A673 (cell line): Measurements from ENCODE around the gene SUPT7L. TPM values are rescaled to one million over a fixed set of nuclear protein-coding genes. Genes with fewer than 3 reads are reported as not detected.
"Not testable (repeated sequence)": the region's sequence is repeated elsewhere in the genome, so short reads cannot be mapped to it uniquely, and the experiment has no call there.

Experiments
- BruUV-seq: library from RNA; stranded (reverse); fragments of 400-500 nt; replicated peaks from 2 replicates; lab custom pipeline; 2021; lab: Mats Ljungman, UMichigan
- CTCF ChIA-PET: fragments of 300-600 bp; sonication (Branson Sonifier 250); formaldehyde crosslinking; loops from one replicate; lab custom pipeline; 2022; ENCODE audit warnings: antibody characterized with exemption; lab: Charles Lee
- POLR2A ChIA-PET: fragments of 300-600 bp; sonication (Branson Sonifier 250); formaldehyde crosslinking; loops from one replicate; lab custom pipeline; 2022; ENCODE audit warnings: antibody characterized with exemption; ENCODE audit not compliant: low non-redundant PET; lab: Charles Lee
- DNase-seq: peaks from one replicate; pipeline ENCODE4 v3.0.0-alpha.2; 2015; ENCODE audit warnings: low spot score
- H3K27ac ChIP-seq: fragments of 200-600 bp; sonication (generic); 2 replicates; pipeline ENCODE4 v1.5.1; 2016; ENCODE audit warnings: mixed run types, low read depth, mild to moderate bottlenecking, mixed read lengths, antibody characterized with exemption, low read length; ENCODE audit not compliant: poor library complexity, severe bottlenecking
- H3K27me3 ChIP-seq: fragments of 200-600 bp; sonication (generic); replicated peaks from 2 replicates; pipeline ENCODE4 v1.6.1; 2017; ENCODE audit warnings: mixed run types, low read depth, mild to moderate bottlenecking, mixed read lengths, antibody characterized with exemption, low read length; ENCODE audit not compliant: insufficient read depth, poor library complexity
- H3K36me3 ChIP-seq: fragments of 200-600 bp; sonication (generic); 2 replicates; pipeline ENCODE4 v1.6.1; 2016; ENCODE audit warnings: mixed run types, mild to moderate bottlenecking, mixed read lengths, antibody characterized with exemption, low read length; ENCODE audit not compliant: insufficient read depth, poor library complexity, severe bottlenecking
- H3K4me1 ChIP-seq: fragments of 200-600 bp; sonication (generic); 2 replicates; pipeline ENCODE4 v1.6.1; 2017; ENCODE audit warnings: mixed run types, mild to moderate bottlenecking, mixed read lengths, antibody characterized with exemption, low read length; ENCODE audit not compliant: insufficient read depth, poor library complexity, severe bottlenecking
- H3K4me3 ChIP-seq: fragments of 200-600 bp; sonication (generic); 2 replicates; pipeline ENCODE4 v1.5.1; 2016; ENCODE audit warnings: low read depth, mixed run types, mild to moderate bottlenecking, mixed read lengths, low read length; ENCODE audit not compliant: poor library complexity, severe bottlenecking
- H3K9me3 ChIP-seq: fragments of 200-600 bp; sonication (generic); 2 replicates; pipeline ENCODE4 v1.6.1; 2016; ENCODE audit warnings: mixed run types, low read depth, mild to moderate bottlenecking, mixed read lengths, antibody characterized with exemption, low read length; ENCODE audit not compliant: poor library complexity, severe bottlenecking
- EZH2 ChIP-seq: fragments of 200-600 bp; sonication (generic); IDR thresholded peaks from 2 replicates; pipeline ENCODE4 v1.6.1; 2017; ENCODE audit warnings: borderline replicate concordance, low read depth, mild to moderate bottlenecking, mixed read lengths, antibody characterized with exemption, low read length; ENCODE audit not compliant: poor library complexity, severe bottlenecking
- intact Hi-C: fragments of 100-400 bp; cut with micrococcal nuclease; formaldehyde crosslinking; loops from one replicate; pipeline ENCODE4 v1.10.0; 2022; ENCODE audit not compliant: unreplicated experiment
- total RNA-seq: library from RNA; stranded (reverse); gene quantifications from 2 replicates; pipeline ENCODE4 v1.2.3, GENCODE V29; 2021
- TF ChIP-seq, protein P1 (sequence below): fragments of 300-800, 200-600 bp; sonication (generic); conservative IDR thresholded peaks from 2 replicates; pipeline ENCODE4 v1.5.1; 2017; ENCODE audit warnings: low read depth, mild to moderate bottlenecking, antibody characterized with exemption, low read length, moderate library complexity, mixed read lengths

Gene SUPT7L
- total RNA-seq, 1 experiment from 2014 or later, result 33.1 TPM

DNA sequence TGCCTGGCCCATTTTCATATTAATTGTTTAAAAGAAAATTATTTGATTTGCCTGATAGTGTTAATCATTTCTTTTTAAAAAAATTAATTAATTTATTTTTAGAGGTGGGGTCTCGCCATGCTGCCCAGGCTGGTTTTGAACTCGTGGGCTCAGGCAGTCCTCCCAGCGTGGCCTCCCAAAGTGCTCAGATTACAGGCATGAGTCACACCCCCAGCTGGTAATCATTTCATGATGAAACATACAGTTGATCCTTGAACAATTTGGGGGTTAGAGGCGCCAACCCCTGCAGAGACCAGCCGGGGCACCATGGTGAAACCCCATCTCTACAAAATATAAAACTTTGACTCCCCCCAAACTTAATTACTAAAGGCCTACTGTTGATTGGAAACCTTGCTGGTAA lies 26.6 kb downstream of the SUPT7L start:
- Histone ChIP-seq H3K36me3 (peaks cover 70% of the 10 kb centered on the region), H3K4me1 (no peaks in the 10 kb centered on the region), H3K4me3 (no peak overlapping the region), H3K27me3 (no peaks in the 10 kb centered on the region), H3K27ac (no peak overlapping the region), H3K9me3 (no peaks in the 10 kb centered on the region)
- no TSS peak for BruUV-seq
- TF ChIP-seq, protein P1, sequence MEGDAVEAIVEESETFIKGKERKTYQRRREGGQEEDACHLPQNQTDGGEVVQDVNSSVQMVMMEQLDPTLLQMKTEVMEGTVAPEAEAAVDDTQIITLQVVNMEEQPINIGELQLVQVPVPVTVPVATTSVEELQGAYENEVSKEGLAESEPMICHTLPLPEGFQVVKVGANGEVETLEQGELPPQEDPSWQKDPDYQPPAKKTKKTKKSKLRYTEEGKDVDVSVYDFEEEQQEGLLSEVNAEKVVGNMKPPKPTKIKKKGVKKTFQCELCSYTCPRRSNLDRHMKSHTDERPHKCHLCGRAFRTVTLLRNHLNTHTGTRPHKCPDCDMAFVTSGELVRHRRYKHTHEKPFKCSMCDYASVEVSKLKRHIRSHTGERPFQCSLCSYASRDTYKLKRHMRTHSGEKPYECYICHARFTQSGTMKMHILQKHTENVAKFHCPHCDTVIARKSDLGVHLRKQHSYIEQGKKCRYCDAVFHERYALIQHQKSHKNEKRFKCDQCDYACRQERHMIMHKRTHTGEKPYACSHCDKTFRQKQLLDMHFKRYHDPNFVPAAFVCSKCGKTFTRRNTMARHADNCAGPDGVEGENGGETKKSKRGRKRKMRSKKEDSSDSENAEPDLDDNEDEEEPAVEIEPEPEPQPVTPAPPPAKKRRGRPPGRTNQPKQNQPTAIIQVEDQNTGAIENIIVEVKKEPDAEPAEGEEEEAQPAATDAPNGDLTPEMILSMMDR, result no peak
- TF ChIP-seq EZH2, result no peak
- CTCF ChIA-PET, result no interaction called here
- peak; percentile 28 for DNase-seq
- intact Hi-C loops, result no loop called here
- POLR2A ChIA-PET, result no interaction called here

GRCh38 chr2:27634291-27634690 lies 29.1 kb downstream of the SUPT7L start:
- Histone ChIP-seq H3K27me3 (no peaks in the 10 kb centered on the region), H3K36me3 (peaks cover 63% of the 10 kb centered on the region), H3K27ac (no peak overlapping the region), H3K4me3 (no peak overlapping the region), H3K9me3 (no peaks in the 10 kb centered on the region), H3K4me1 (no peaks in the 10 kb centered on the region)
- TF ChIP-seq EZH2, result no peak
- TF ChIP-seq, protein P1, result no peak
- no TSS peak for BruUV-seq
- no peak for DNase-seq
- intact Hi-C loops, result no loop called here
- CTCF ChIA-PET, result no interaction called here
- POLR2A ChIA-PET, result no interaction called here

- H3K4me1 ChIP-seq, H3K27me3 ChIP-seq, CTCF ChIA-PET, DNase-seq, H3K9me3 ChIP-seq, H3K4me3 ChIP-seq, BruUV-seq, H3K27ac ChIP-seq, POLR2A ChIA-PET, intact Hi-C loops: not testable (repeated sequence)
- H3K36me3 ChIP-seq, result peaks cover 36% of the 10 kb centered on the region
These were observed 33.2 kb downstream of the SUPT7L start for GRCh38 chr2:27630257-27630656.
